GM12878 (cell line): ENCODE data around the gene AP1G2. TPM values are rescaled to one million over a fixed set of nuclear protein-coding genes. Genes with fewer than 3 reads are reported as not detected.

Source experiments
- polyA plus RNA-seq, 11 experiments: library from polyadenylated mRNA; depleted of rRNA in 4 of 11; unstranded in 6 of 11; stranded (reverse) in 5 of 11; fragments of >200 nt; fragmentation: Nextera tagmentation in 4 of 11; fragmentation: Illumina TruSeq in 1 of 11; extraction: Ambion mirVana in 4 of 11; extraction: Trizol in 1 of 11; gene quantifications; 1 replicate in 1 of 11; 2 replicates in 10 of 11; pipeline versions ENCODE4 v1.2.1 to v1.2.3, GENCODE V29; 2011 to 2016; ENCODE audit warnings: inconsistent platforms in 2 of 11, missing spikeins in 2 of 11, low read depth in 1 of 11
- total RNA-seq, 4 experiments: library from RNA; depleted of rRNA in 3 of 4; stranded (reverse); fragments of >200 nt in 3 of 4; fragmentation: Illumina TruSeq in 1 of 4; extraction: Trizol in 1 of 4; gene quantifications; 2 replicates each; pipeline versions ENCODE4 v1.2.1 to v1.2.3, GENCODE V29; 2013 to 2021

AP1G2 gene
- total and polyA plus RNA-seq, 10 of the 15 experiments (the other 5 are each of a cell fraction or from before 2014, with no cell fraction given): 41.5 to 146 (median 103) TPM

Other genes starting within 250 kb of the AP1G2 start
Only the 7 nearest of the 12 such genes appear.
- not detected in 2 replicates for gene MYH6, start 159.5 kb downstream of the AP1G2 start, total RNA-seq (2014; rRNA removed)
- gene MYH6, start 159.5 kb downstream of the AP1G2 start, total RNA-seq (2014; rRNA removed; fragmentation: Illumina TruSeq; extraction: Trizol): not detected in 2 replicates
- not detected in 2 replicates for gene MYH6, start 159.5 kb downstream of the AP1G2 start, total RNA-seq (2021)
- 0.05 and 0.06 TPM in 2 replicates for gene MYH6, start 159.5 kb downstream of the AP1G2 start, polyA plus RNA-seq (2011; rRNA removed)
- gene MYH6, start 159.5 kb downstream of the AP1G2 start, polyA plus RNA-seq (2014; fragmentation: Illumina TruSeq; extraction: Trizol): 0.01 TPM in 1 of 2 replicates, not detected in the other
- not detected for gene MYH6, start 159.5 kb downstream of the AP1G2 start, polyA plus RNA-seq (2014; fragmentation: Nextera tagmentation; extraction: Ambion mirVana)
- not detected in 2 replicates for gene MYH6, start 159.5 kb downstream of the AP1G2 start, polyA plus RNA-seq (2014; rRNA removed)
- under 1 TPM in 1 of 2 experiments, not detected in 1; 0.84 TPM for gene MYH6, start 159.5 kb downstream of the AP1G2 start, polyA plus RNA-seq (2016; fragmentation: Nextera tagmentation; extraction: Ambion mirVana)
- gene MYH7, start 132.1 kb downstream of the AP1G2 start, total RNA-seq (2014; rRNA removed): 0.05 TPM in 1 of 2 replicates, not detected in the other
- gene MYH7, start 132.1 kb downstream of the AP1G2 start, total RNA-seq (2014; rRNA removed; fragmentation: Illumina TruSeq; extraction: Trizol): 0.04 and 0.05 TPM in 2 replicates
- 0.10 and 0.11 TPM in 2 replicates for gene MYH7, start 132.1 kb downstream of the AP1G2 start, total RNA-seq (2021)
- 0.01 TPM in 1 of 2 replicates, not detected in the other for gene MYH7, start 132.1 kb downstream of the AP1G2 start, polyA plus RNA-seq (2011; rRNA removed)
- 0.04 TPM in 1 of 2 replicates, not detected in the other for gene MYH7, start 132.1 kb downstream of the AP1G2 start, polyA plus RNA-seq (2014; fragmentation: Illumina TruSeq; extraction: Trizol)
- not detected for gene MYH7, start 132.1 kb downstream of the AP1G2 start, polyA plus RNA-seq (2014; fragmentation: Nextera tagmentation; extraction: Ambion mirVana)
- 0.09 TPM in 2 replicates for gene MYH7, start 132.1 kb downstream of the AP1G2 start, polyA plus RNA-seq (2014; rRNA removed)
- gene MYH7, start 132.1 kb downstream of the AP1G2 start, polyA plus RNA-seq (2016; fragmentation: Nextera tagmentation; extraction: Ambion mirVana): under 1 TPM; 0.05 TPM
- gene NGDN, start 98.1 kb downstream of the AP1G2 start, total RNA-seq (2014; rRNA removed): 48.7 and 49.6 TPM in 2 replicates
- 62.6 and 64.3 TPM in 2 replicates for gene NGDN, start 98.1 kb downstream of the AP1G2 start, total RNA-seq (2014; rRNA removed; fragmentation: Illumina TruSeq; extraction: Trizol)
- 38.2 and 40.4 TPM in 2 replicates for gene NGDN, start 98.1 kb downstream of the AP1G2 start, total RNA-seq (2021)
- gene NGDN, start 98.1 kb downstream of the AP1G2 start, polyA plus RNA-seq (2011; rRNA removed): 78.5 and 86.6 TPM in 2 replicates
- 62.3 and 71.9 TPM in 2 replicates for gene NGDN, start 98.1 kb downstream of the AP1G2 start, polyA plus RNA-seq (2014; fragmentation: Illumina TruSeq; extraction: Trizol)
- gene NGDN, start 98.1 kb downstream of the AP1G2 start, polyA plus RNA-seq (2014; fragmentation: Nextera tagmentation; extraction: Ambion mirVana): 100 to 1,000 TPM; 146 to 163 TPM
- 54.9 and 56.6 TPM in 2 replicates for gene NGDN, start 98.1 kb downstream of the AP1G2 start, polyA plus RNA-seq (2014; rRNA removed)
- 10 to 100 TPM; 80.9 to 90.0 TPM for gene NGDN, start 98.1 kb downstream of the AP1G2 start, polyA plus RNA-seq (2016; fragmentation: Nextera tagmentation; extraction: Ambion mirVana)
- 0.11 and 0.40 TPM in 2 replicates for gene ZFHX2, start 16.0 kb downstream of the AP1G2 start, total RNA-seq (2014; rRNA removed)
- gene ZFHX2, start 16.0 kb downstream of the AP1G2 start, total RNA-seq (2014; rRNA removed; fragmentation: Illumina TruSeq; extraction: Trizol): 0.14 and 0.54 TPM in 2 replicates
- gene ZFHX2, start 16.0 kb downstream of the AP1G2 start, total RNA-seq (2021): 1.8 and 2.2 TPM in 2 replicates
- 0.10 and 0.42 TPM in 2 replicates for gene ZFHX2, start 16.0 kb downstream of the AP1G2 start, polyA plus RNA-seq (2011; rRNA removed)
- gene ZFHX2, start 16.0 kb downstream of the AP1G2 start, polyA plus RNA-seq (2014; fragmentation: Illumina TruSeq; extraction: Trizol): 0.19 and 0.56 TPM in 2 replicates
- gene ZFHX2, start 16.0 kb downstream of the AP1G2 start, polyA plus RNA-seq (2014; fragmentation: Nextera tagmentation; extraction: Ambion mirVana): 1 to 10 TPM in 1 of 2 experiments, under 1 TPM in 1; 0.27 to 1.3 TPM
- gene ZFHX2, start 16.0 kb downstream of the AP1G2 start, polyA plus RNA-seq (2014; rRNA removed): 0.32 and 0.72 TPM in 2 replicates
- 1 to 10 TPM in 1 of 2 experiments, under 1 TPM in 1; 0.59 to 1.2 TPM for gene ZFHX2, start 16.0 kb downstream of the AP1G2 start, polyA plus RNA-seq (2016; fragmentation: Nextera tagmentation; extraction: Ambion mirVana)
- gene THTPA, start 11.5 kb downstream of the AP1G2 start, total RNA-seq (2014; rRNA removed): 10.4 and 16.9 TPM in 2 replicates
- gene THTPA, start 11.5 kb downstream of the AP1G2 start, total RNA-seq (2014; rRNA removed; fragmentation: Illumina TruSeq; extraction: Trizol): 7.8 and 8.2 TPM in 2 replicates
- 12.4 and 16.9 TPM in 2 replicates for gene THTPA, start 11.5 kb downstream of the AP1G2 start, total RNA-seq (2021)
- 3.0 and 4.5 TPM in 2 replicates for gene THTPA, start 11.5 kb downstream of the AP1G2 start, polyA plus RNA-seq (2011; rRNA removed)
- gene THTPA, start 11.5 kb downstream of the AP1G2 start, polyA plus RNA-seq (2014; fragmentation: Illumina TruSeq; extraction: Trizol): 10.9 and 15.3 TPM in 2 replicates
- 1 to 10 TPM; 3.1 to 5.9 TPM for gene THTPA, start 11.5 kb downstream of the AP1G2 start, polyA plus RNA-seq (2014; fragmentation: Nextera tagmentation; extraction: Ambion mirVana)
- 15.1 and 18.5 TPM in 2 replicates for gene THTPA, start 11.5 kb downstream of the AP1G2 start, polyA plus RNA-seq (2014; rRNA removed)
- gene THTPA, start 11.5 kb downstream of the AP1G2 start, polyA plus RNA-seq (2016; fragmentation: Nextera tagmentation; extraction: Ambion mirVana): 10 to 100 TPM; 17.8 to 24.9 TPM
- gene JPH4, start 11.0 kb upstream of the AP1G2 start, total RNA-seq (2014; rRNA removed): 2.5 and 2.6 TPM in 2 replicates
- gene JPH4, start 11.0 kb upstream of the AP1G2 start, total RNA-seq (2014; rRNA removed; fragmentation: Illumina TruSeq; extraction: Trizol): 3.0 and 3.2 TPM in 2 replicates
- gene JPH4, start 11.0 kb upstream of the AP1G2 start, total RNA-seq (2021): 10.3 and 10.6 TPM in 2 replicates
- gene JPH4, start 11.0 kb upstream of the AP1G2 start, polyA plus RNA-seq (2011; rRNA removed): 6.8 and 8.4 TPM in 2 replicates
- gene JPH4, start 11.0 kb upstream of the AP1G2 start, polyA plus RNA-seq (2014; fragmentation: Illumina TruSeq; extraction: Trizol): 4.2 and 5.5 TPM in 2 replicates
- under 1 TPM; 0.48 to 0.60 TPM for gene JPH4, start 11.0 kb upstream of the AP1G2 start, polyA plus RNA-seq (2014; fragmentation: Nextera tagmentation; extraction: Ambion mirVana)
- 6.7 and 7.1 TPM in 2 replicates for gene JPH4, start 11.0 kb upstream of the AP1G2 start, polyA plus RNA-seq (2014; rRNA removed)
- gene JPH4, start 11.0 kb upstream of the AP1G2 start, polyA plus RNA-seq (2016; fragmentation: Nextera tagmentation; extraction: Ambion mirVana): 1 to 10 TPM; 3.4 to 4.4 TPM
- gene DHRS2, start 68.6 kb upstream of the AP1G2 start, total RNA-seq (2014; rRNA removed): 0.38 and 0.73 TPM in 2 replicates
- 0.46 and 0.58 TPM in 2 replicates for gene DHRS2, start 68.6 kb upstream of the AP1G2 start, total RNA-seq (2014; rRNA removed; fragmentation: Illumina TruSeq; extraction: Trizol)
- gene DHRS2, start 68.6 kb upstream of the AP1G2 start, total RNA-seq (2021): 0.49 and 0.58 TPM in 2 replicates
- 0.71 and 1.3 TPM in 2 replicates for gene DHRS2, start 68.6 kb upstream of the AP1G2 start, polyA plus RNA-seq (2011; rRNA removed)
- 0.32 TPM in 1 of 2 replicates, not detected in the other for gene DHRS2, start 68.6 kb upstream of the AP1G2 start, polyA plus RNA-seq (2014; fragmentation: Illumina TruSeq; extraction: Trizol)
- gene DHRS2, start 68.6 kb upstream of the AP1G2 start, polyA plus RNA-seq (2014; fragmentation: Nextera tagmentation; extraction: Ambion mirVana): under 1 TPM in 1 of 2 experiments, not detected in 1; 0.09 TPM
- 0.70 and 0.82 TPM in 2 replicates for gene DHRS2, start 68.6 kb upstream of the AP1G2 start, polyA plus RNA-seq (2014; rRNA removed)
- 1 to 10 TPM; 1.8 TPM for gene DHRS2, start 68.6 kb upstream of the AP1G2 start, polyA plus RNA-seq (2016; fragmentation: Nextera tagmentation; extraction: Ambion mirVana)